Epithelial cell of proximal tubule (primary cell): ENCODE data around the gene FOXP2. TPM values are rescaled to one million over a fixed set of nuclear protein-coding genes. Genes with fewer than 3 reads are reported as not detected.

ENCODE experiments used
- DNase-seq: peaks from one replicate; pipeline ENCODE4 v3.0.0-alpha.2; 2011; ENCODE audit warnings: low read depth
- H3K4me3 ChIP-seq: 2 replicates; pipeline ENCODE4 v1.5.1; 2011; ENCODE audit warnings: low read depth, mild to moderate bottlenecking, low read length
- CTCF ChIP-seq: conservative IDR thresholded peaks from 2 replicates; pipeline ENCODE4 v1.5.1; 2012; ENCODE audit warnings: low read depth, mild to moderate bottlenecking, low read length
- total RNA-seq: library from RNA; depleted of rRNA; stranded (reverse); fragments of >200 nt; gene quantifications from 2 replicates; pipeline ENCODE4 v1.2.3, GENCODE V29; 2015

Gene FOXP2
- total RNA-seq, 1 donor from 2014 or later: 0.06 TPM

GRCh38 chr7:114388021-114388420 lies 26.6 kb upstream of the FOXP2 start:
- H3K4me3 ChIP-seq: no peak overlapping the region
- no peak for DNase-seq
- TF ChIP-seq CTCF: no peak

GRCh38 chr7:114392686-114393085 lies 21.9 kb upstream of the FOXP2 start:
- no peak overlapping the region for H3K4me3 ChIP-seq
- DNase-seq: peak; percentile 69
- no peak for TF ChIP-seq CTCF

GRCh38 chr7:114402876-114403635 lies 11.6 kb upstream of the FOXP2 start:
- H3K4me3 ChIP-seq: no peak overlapping the region
- no peak for TF ChIP-seq CTCF
- DNase-seq: no peak

GRCh38 chr7:114405427-114405826 lies 9.2 kb upstream of the FOXP2 start:
- H3K4me3 ChIP-seq: no peak overlapping the region
- TF ChIP-seq CTCF: peak; percentile 63
- no peak for DNase-seq

- no peak for TF ChIP-seq CTCF
- H3K4me3 ChIP-seq: no peak overlapping the region
- DNase-seq: no peak
Measured at GRCh38 chr7:114409750-114410149, 4.9 kb upstream of the FOXP2 start.

- no peak for DNase-seq
- H3K4me3 ChIP-seq: no peak overlapping the region
- no peak for TF ChIP-seq CTCF
Measured at GRCh38 chr7:114412548-114412947, 2.1 kb upstream of the FOXP2 start.

- no peak overlapping the region for H3K4me3 ChIP-seq
- no peak for TF ChIP-seq CTCF
- DNase-seq: no peak
Measured at GRCh38 chr7:114413761-114414155, 857 bp upstream of the FOXP2 start.
